ENCODE results near the gene RNASEH1.
"Not testable (repeated sequence)": the region's sequence is repeated elsewhere in the genome, so short reads cannot be mapped to it uniquely, and the experiment has no call there.

RNASEH1 gene

GRCh38 chr2:3589086-3589485 lies 31.0 kb upstream of the RNASEH1 start:
- no peak for DNase-seq (ENCODE audit: low read depth)

GRCh38 chr2:3588084-3588483 lies 30.0 kb upstream of the RNASEH1 start:
- no peak for DNase-seq (ENCODE audit: low read depth)

GRCh38 chr2:3587432-3587831 lies 29.3 kb upstream of the RNASEH1 start:
- DNase-seq (ENCODE audit: low read depth), result no peak

GRCh38 chr2:3587021-3587420 lies 28.9 kb upstream of the RNASEH1 start:
- no peak for DNase-seq (ENCODE audit: low read depth)

GRCh38 chr2:3586220-3586619 lies 28.1 kb upstream of the RNASEH1 start:
- DNase-seq (ENCODE audit: low read depth), result no peak

GRCh38 chr2:3585261-3586109 lies 27.4 kb upstream of the RNASEH1 start:
- DNase-seq (ENCODE audit: low read depth), result no peak

- no peak for DNase-seq (ENCODE audit: low read depth)
Measured at GRCh38 chr2:3584608-3585260, 26.6 kb upstream of the RNASEH1 start.

GRCh38 chr2:3584076-3584475 lies 25.9 kb upstream of the RNASEH1 start:
- no peak for DNase-seq (ENCODE audit: low read depth)

GRCh38 chr2:3581367-3582262 lies 23.5 kb upstream of the RNASEH1 start:
- no peak for DNase-seq (ENCODE audit: low read depth)

- DNase-seq (ENCODE audit: low read depth), result no peak
Measured at GRCh38 chr2:3580449-3580848, 22.3 kb upstream of the RNASEH1 start.

GRCh38 chr2:3578987-3579386 lies 20.9 kb upstream of the RNASEH1 start:
- no peak for DNase-seq (ENCODE audit: low read depth)

- DNase-seq (ENCODE audit: low read depth), result not testable (repeated sequence)
Measured at GRCh38 chr2:3576263-3576630, 18.1 kb upstream of the RNASEH1 start.

- DNase-seq (ENCODE audit: low read depth), result no peak
Measured at GRCh38 chr2:3575534-3576262, 17.6 kb upstream of the RNASEH1 start.

- no peak for DNase-seq (ENCODE audit: low read depth)
Measured at GRCh38 chr2:3574155-3574554, 16.0 kb upstream of the RNASEH1 start.

GRCh38 chr2:3572620-3573019 lies 14.5 kb upstream of the RNASEH1 start:
- no peak for DNase-seq (ENCODE audit: low read depth)

- no peak for DNase-seq (ENCODE audit: low read depth)
Measured at GRCh38 chr2:3571284-3571683, 13.2 kb upstream of the RNASEH1 start.

- DNase-seq (ENCODE audit: low read depth), result not testable (repeated sequence)
Measured at GRCh38 chr2:3569656-3570055, 11.5 kb upstream of the RNASEH1 start.

- no peak for DNase-seq (ENCODE audit: low read depth)
Measured at GRCh38 chr2:3566806-3567205, 8.7 kb upstream of the RNASEH1 start.

- no peak for DNase-seq (ENCODE audit: low read depth)
Measured at GRCh38 chr2:3565117-3565516, 7.0 kb upstream of the RNASEH1 start.

- DNase-seq (ENCODE audit: low read depth), result no peak
Measured at GRCh38 chr2:3563521-3563976, 5.4 kb upstream of the RNASEH1 start.

- no peak for DNase-seq (ENCODE audit: low read depth)
Measured at GRCh38 chr2:3557639-3558204, 411 bp downstream of the RNASEH1 start.
